Measurements from ENCODE around the gene INIP. TPM values are rescaled to one million over a fixed set of nuclear protein-coding genes. Genes with fewer than 3 reads are reported as not detected.

Gene INIP
- total RNA-seq: 10 to 100 TPM; 15.0 to 24.0 (median 21.3) TPM

GRCh38 chr9:112717661-112718331 is at the start of gene INIP:
TSS of gene INIP (minus strand) at chr9:112718117. CDS start at chr9:112716485, 1,632 bp downstream.
- Histone ChIP-seq H3K27ac (peak within 1 kb of the TSS; percentile 82 to 92 (median 88)), H3K4me1 (peaks cover 0 to 15% (median 3%) of the 10 kb centered on the region in 4 donors)

GRCh38 chr9:112765281-112765680 is 47.4 kb upstream of the INIP start:
- no peak for TF ChIP-seq POLR2A (IDR thresholded peaks at IDR 0.05)
- no peak for TF ChIP-seq CTCF (IDR thresholded peaks at IDR 0.05)
- no peak overlapping the region for H3K27ac ChIP-seq

More at GRCh38 chr9:112717661-112718331, at the start of gene INIP:
- peak; percentile 96 to 98 (median 97) for DNase-seq
- TF ChIP-seq POLR2A (IDR thresholded peaks at IDR 0.05) (peak; percentile 76 to 86), CTCF (IDR thresholded peaks at IDR 0.05) (peak in 3 of 6 experiments; percentile 21 to 25 (median 22))
- H3K27me3 ChIP-seq: no peaks in the 10 kb centered on the region
- H3K9me3 ChIP-seq: no peaks in the 10 kb centered on the region
- peak within 1 kb of the TSS; percentile 58 to 91 (median 68) for H3K4me3 ChIP-seq
- no peaks in the 10 kb centered on the region for H3K36me3 ChIP-seq

GRCh38 chr9:112764837-112765236 is 46.9 kb upstream of the INIP start:
- Histone ChIP-seq H3K27ac (peak overlapping the region in 1 of 4 donors; percentile 59), H3K9me3 (no peaks in the 10 kb centered on the region), H3K4me3 (no peak overlapping the region), H3K36me3 (no peaks in the 10 kb centered on the region), H3K27me3 (no peaks in the 10 kb centered on the region), H3K4me1 (peaks cover 0 to 7% (median 0%) of the 10 kb centered on the region in 4 donors)
- DNase-seq: peak in 2 of 3 donors; percentile 69 to 77
- no peak for TF ChIP-seq CTCF (IDR thresholded peaks at IDR 0.05)
- TF ChIP-seq POLR2A (IDR thresholded peaks at IDR 0.05): peak in 1 of 2 donors; percentile 18

More at GRCh38 chr9:112765281-112765680, 47.4 kb upstream of the INIP start:
- Histone ChIP-seq H3K4me1 (peaks cover 0 to 7% (median 0%) of the 10 kb centered on the region in 4 donors), H3K27me3 (no peaks in the 10 kb centered on the region), H3K36me3 (no peaks in the 10 kb centered on the region), H3K9me3 (no peaks in the 10 kb centered on the region), H3K4me3 (no peak overlapping the region)
- DNase-seq: no peak

- Histone ChIP-seq H3K4me1 (peaks cover 0 to 7% (median 0%) of the 10 kb centered on the region in 4 donors), H3K4me3 (no peak overlapping the region), H3K27ac (peak overlapping the region in 1 of 4 donors; percentile 59), H3K9me3 (no peaks in the 10 kb centered on the region), H3K27me3 (no peaks in the 10 kb centered on the region), H3K36me3 (no peaks in the 10 kb centered on the region)
- DNase-seq: no peak
- TF ChIP-seq CTCF (IDR thresholded peaks at IDR 0.05) (no peak), POLR2A (IDR thresholded peaks at IDR 0.05) (no peak)
Observed at GRCh38 chr9:112764344-112764743, 46.4 kb upstream of the INIP start.

- Histone ChIP-seq H3K27ac (no peak overlapping the region), H3K4me1 (peaks cover 0 to 7% (median 0%) of the 10 kb centered on the region in 4 donors), H3K4me3 (no peak overlapping the region), H3K9me3 (no peaks in the 10 kb centered on the region), H3K36me3 (no peaks in the 10 kb centered on the region), H3K27me3 (no peaks in the 10 kb centered on the region)
- DNase-seq: no peak
- no peak for TF ChIP-seq CTCF (IDR thresholded peaks at IDR 0.05)
- no peak for TF ChIP-seq POLR2A (IDR thresholded peaks at IDR 0.05)
Observed at GRCh38 chr9:112762726-112763518, 45.0 kb upstream of the INIP start.
